SK-N-SH treated with all-trans-retinoic acid at 6 μM for 48 hours (cell line): ENCODE measurements around the gene DPP6.

Source experiments
- BACH2 ChIP-seq: fragments of 250-450 bp; sonication (Bioruptor Pico); IDR thresholded peaks from 2 replicates; pipeline ENCODE4 v1.9.0; 2021; ENCODE audit warnings: mild to moderate bottlenecking, borderline replicate concordance
- TSHZ2 ChIP-seq: fragments of 250-450 bp; sonication (Bioruptor Pico); IDR thresholded peaks from 2 replicates; pipeline ENCODE4 v1.5.0; 2020; ENCODE audit warnings: mild to moderate bottlenecking, moderate library complexity
- ZNF565 ChIP-seq: fragments of 450-650 bp; formaldehyde crosslinking; conservative IDR thresholded peaks from 2 replicates; pipeline ENCODE4 v1.5.0; 2020; ENCODE audit warnings: low read depth, mild to moderate bottlenecking, moderate library complexity

DNA sequence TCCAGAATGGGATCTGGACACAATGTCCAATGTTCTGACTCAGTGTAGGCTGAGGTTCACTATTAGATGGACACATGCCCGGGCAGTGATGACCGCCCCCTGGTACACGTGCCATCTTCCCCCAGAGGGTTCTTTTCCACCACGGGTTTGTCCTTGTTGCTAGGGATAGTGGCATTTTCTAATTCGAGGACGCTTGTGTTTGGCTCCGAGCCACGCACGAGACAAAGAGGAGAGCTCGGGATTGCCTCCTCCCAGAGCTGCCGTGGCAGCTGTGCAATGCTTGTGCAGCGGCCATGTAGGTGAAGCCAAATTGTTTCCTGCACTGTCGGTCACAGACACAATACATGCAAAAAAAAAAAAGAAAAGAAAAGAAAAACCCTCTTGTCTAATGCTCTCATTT is 743.2 kb downstream of the DPP6 start:
- no peak for TF ChIP-seq ZNF565 (CRISPR knock-in tag)
- no peak for TF ChIP-seq BACH2 (CRISPR knock-in tag)
- no peak for TF ChIP-seq TSHZ2 (CRISPR knock-in tag)
